HG02763 (cell line): ENCODE results near the gene PCDHGC3.
A peak's percentile ranks its signal among the peaks of the same experiment; 100 is the strongest.

Source experiments
- ATAC-seq: cut with Tn5 transposase; IDR thresholded peaks from one replicate; pipeline ENCODE4 v1.9.1; 2021; ENCODE audit warnings: mild to moderate bottlenecking, moderate library complexity; ENCODE audit not compliant: unreplicated experiment

The PCDHGC3 gene

DNA sequence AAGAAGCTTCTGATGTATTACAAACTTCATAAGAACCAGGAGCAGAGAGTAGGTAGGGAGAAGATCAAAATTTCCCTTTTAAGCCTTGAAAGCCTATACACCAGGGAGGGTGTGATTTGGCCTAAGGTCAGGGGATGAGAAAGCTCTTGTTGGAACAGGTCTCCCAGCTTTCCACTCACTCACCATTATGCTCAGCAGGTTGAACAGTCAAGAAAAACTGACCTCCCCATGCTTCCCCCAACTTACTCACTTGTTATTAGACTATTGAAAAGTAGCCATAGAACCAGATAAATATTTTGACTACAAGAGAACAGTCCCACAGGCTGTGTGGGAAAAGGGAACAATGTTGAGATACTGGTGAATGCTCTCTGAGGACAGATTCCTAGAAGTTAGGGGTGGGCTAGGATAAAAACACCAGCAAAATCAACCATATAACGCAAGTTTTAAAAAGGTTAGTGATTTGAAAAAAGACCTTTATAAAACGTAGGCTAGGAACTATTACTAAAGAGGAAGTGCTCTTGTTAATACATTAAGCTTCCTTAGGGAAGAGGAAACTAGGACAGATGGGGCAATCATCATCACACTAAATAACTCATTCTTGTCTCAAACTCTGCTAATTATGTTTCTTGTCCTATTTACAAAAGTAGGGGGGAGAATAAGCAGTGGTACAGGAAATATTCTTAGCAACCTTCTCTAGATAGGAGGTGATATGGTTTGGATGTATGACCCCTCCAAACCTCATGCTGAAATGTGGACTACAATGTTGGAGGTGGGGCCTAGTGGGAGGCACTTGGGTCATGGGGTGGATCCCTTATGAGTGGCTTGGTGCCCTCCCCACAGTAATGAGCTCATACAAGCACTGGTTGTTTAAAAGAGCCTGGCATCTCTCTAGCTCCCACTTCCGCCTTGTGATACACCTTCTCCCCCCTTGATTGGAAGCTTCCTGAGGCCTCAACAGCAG is 44.1 kb downstream of the PCDHGC3 start:
- no peak for ATAC-seq

DNA sequence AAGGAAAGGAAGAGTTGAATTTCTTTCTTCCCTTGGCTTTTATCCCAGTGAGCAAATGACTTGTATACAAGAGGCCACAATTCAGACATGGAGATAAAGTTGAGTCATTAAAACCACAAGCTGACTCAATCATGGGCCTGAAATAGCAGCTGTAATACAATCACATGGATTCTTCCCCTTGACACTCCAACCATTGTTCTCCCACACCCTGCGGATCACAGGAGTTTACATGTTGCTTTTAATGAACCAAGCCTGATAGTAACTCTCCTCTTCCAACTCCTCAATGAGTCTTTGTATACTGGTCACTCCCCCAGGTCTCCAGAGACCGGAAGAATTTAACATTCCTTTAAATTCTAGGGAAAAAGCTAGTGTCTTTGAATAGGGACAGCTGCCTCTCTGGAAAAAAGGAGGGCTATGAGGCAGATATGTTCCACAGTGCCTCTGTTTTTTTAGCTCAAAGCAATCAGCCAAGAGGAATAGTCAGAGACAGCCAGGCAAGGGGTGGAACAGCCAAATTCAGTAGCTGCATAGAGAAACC is 45.5 kb downstream of the PCDHGC3 start:
- no peak for ATAC-seq

DNA sequence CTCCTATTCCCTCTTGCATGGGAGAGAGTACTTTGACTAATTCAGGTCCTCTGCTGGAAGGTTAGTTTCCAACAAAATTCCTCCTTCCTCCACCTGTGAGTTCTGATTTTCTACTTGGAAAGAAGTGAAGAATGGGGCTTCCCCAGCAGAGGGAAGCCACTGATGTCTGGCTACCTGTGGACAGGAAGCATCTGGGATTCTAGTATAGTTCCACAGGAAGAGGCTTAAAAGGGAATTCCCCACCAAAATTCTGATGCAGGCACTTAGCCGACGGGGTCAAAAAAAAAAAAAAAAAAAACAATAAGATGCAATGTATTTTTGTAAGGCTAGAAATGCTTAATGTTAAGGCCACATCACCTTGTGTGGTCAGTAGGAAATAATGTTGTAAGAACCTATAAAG is 46.5 kb downstream of the PCDHGC3 start:
- no peak for ATAC-seq

DNA sequence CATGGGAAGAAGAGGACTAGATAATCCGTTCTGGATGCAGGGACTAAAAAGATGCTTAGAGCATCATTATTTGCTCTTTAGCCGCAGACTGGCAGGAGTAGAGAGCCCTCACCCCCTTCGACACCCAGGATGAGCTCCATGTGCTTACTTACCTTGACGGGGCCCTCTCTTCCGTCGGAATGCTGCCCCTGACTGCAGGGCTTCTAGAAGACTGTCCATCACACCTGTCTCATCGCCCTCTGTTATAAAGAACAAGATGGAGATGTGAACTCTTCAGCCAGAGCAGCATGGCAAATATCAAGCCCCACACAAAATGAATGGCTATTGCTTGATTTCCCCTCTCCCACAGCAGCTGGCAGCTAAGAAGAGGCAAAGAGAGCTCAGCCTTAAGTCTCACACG is 48.2 kb downstream of the PCDHGC3 start:
- ATAC-seq, result no peak

DNA sequence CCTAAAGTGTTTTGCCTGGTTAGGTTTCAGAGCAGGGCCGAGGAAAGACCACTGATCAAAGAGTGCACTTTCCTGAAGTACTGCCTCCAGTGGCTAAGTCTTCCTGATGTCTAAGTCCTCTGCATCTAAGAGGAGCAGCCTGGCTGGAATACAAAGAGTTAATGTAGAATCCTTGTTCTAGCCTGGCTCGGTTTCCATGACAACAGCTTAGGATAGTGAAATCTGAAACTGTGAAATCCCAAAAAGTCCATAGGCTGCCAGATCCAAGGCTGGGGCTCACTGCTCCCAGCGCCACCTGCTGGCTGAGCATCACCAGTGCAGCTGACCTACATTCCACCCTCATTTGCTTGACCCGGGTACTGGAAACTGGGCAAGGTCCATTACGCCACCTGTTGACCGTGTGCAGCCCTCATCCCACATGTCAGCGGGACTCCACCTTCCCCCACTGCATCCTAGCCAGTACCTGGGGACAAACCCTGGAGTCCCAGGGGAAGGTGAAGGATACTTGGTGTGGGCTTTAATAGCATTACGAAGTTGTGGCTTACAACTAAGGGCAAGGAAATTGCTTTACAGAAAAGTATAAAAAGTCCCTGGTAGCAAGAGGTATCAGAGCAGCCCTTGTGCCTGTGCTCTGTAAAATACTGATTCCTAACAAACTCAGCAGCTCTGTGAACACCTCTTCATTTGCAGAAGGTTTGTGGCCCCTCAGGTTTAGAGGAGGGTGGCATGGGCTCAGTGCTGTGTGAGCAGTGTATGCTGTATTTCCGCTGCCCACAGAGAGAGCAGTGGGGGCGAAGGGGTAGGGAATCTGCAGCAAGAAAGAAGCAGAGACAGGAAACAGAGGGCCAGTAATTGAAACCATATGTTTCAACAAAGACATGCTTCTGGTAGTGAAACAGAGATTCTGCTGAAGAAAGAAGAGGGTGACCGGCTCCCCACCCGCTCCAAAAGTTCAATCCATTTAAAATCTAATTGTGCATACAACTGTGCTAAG is 49.1 kb downstream of the PCDHGC3 start:
- ATAC-seq, result peak; percentile 70

DNA sequence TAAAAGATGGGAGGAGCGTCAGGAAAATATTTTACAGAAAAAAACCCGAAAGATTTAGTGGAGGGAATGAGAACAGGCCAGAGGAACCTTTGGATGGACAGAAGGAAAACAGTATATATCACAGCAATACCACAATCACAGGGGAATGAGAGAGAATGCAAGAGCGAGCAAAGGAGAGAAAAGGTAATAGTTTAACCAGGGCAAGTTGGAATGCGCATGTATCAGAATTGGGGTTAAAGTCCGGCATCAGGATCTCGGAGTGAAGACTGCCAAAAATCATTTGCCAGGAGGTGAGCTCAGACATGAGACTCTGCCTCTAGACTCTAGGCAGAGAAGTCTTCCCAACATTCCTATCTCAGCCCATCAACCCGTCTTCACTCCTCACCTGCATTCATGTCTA is 49.9 kb downstream of the PCDHGC3 start:
- ATAC-seq, result no peak

DNA sequence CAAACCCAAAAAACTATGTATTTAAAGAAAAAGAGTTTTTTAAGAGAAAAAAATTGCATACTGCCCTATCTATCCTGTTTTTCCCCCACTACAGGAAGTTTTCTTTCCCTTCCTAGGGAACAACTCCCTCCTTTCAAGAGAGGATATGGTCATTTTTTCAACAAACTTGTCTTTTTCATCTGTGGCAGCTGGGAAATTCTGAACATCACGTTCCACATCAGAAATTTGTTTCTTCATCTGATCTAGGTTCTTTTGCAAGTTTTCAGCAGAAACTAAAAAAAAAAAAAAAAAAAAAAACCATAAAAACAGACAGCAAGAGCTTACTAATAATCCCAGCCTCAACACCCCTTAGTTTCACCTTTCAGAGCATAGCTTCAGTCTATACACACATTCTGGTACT is 51.7 kb downstream of the PCDHGC3 start:
- ATAC-seq, result no peak
